Hepatocyte (in vitro differentiated cells): ENCODE data around the gene GPHN. TPM values are rescaled to one million over a fixed set of nuclear protein-coding genes. Genes with fewer than 3 reads are reported as not detected.

Experiments used
- DNase-seq: peaks from one replicate; pipeline ENCODE4 v3.0.0-alpha.2; 2016; ENCODE audit warnings: low spot score
- H2AFZ ChIP-seq: fragments of 200-600 bp; sonication (generic); 2 replicates; pipeline ENCODE4 v1.6.0; 2016; ENCODE audit warnings: antibody characterized with exemption, mild to moderate bottlenecking
- H3K27ac ChIP-seq: fragments of 200-600 bp; sonication (generic); 2 replicates; pipeline ENCODE4 v1.5.1; 2016; ENCODE audit warnings: mild to moderate bottlenecking
- H3K27me3 ChIP-seq: fragments of 200-600 bp; sonication (generic); 2 replicates; pipeline ENCODE4 v1.6.1; 2016
- H3K36me3 ChIP-seq: fragments of 200-600 bp; sonication (generic); replicated peaks from 2 replicates; pipeline ENCODE4 v1.5.1; 2016; ENCODE audit warnings: low read depth; ENCODE audit not compliant: insufficient read depth
- H3K4me1 ChIP-seq: fragments of 200-600 bp; sonication (generic); 2 replicates; pipeline ENCODE4 v1.5.1; 2016; ENCODE audit warnings: mild to moderate bottlenecking, moderate library complexity; ENCODE audit not compliant: insufficient read depth
- H3K4me2 ChIP-seq: fragments of 200-600 bp; sonication (generic); 2 replicates; pipeline ENCODE4 v1.6.0; 2016
- H3K4me3 ChIP-seq: fragments of 200-600 bp; sonication (generic); 2 replicates; pipeline ENCODE4 v1.5.1; 2016; ENCODE audit warnings: mild to moderate bottlenecking
- H3K79me2 ChIP-seq: fragments of 200-600 bp; sonication (generic); 2 replicates; pipeline ENCODE4 v1.6.0; 2017; ENCODE audit warnings: mild to moderate bottlenecking
- H3K9me2 ChIP-seq: fragments of 200-600 bp; sonication (generic); replicated peaks from 2 replicates; pipeline ENCODE4 v1.6.0; 2017; ENCODE audit warnings: mild to moderate bottlenecking; ENCODE audit not compliant: insufficient read depth
- H3K9me3 ChIP-seq: fragments of 200-600 bp; sonication (generic); 2 replicates; pipeline ENCODE4 v1.5.1; 2016; ENCODE audit warnings: low read depth, mild to moderate bottlenecking
- H4K20me1 ChIP-seq: fragments of 200-600 bp; sonication (generic); 2 replicates; pipeline ENCODE4 v1.6.0; 2016; ENCODE audit warnings: mild to moderate bottlenecking; ENCODE audit not compliant: insufficient read depth, poor library complexity, severe bottlenecking
- CTCF ChIP-seq: fragments of 200-600 bp; sonication (generic); IDR thresholded peaks from 2 replicates; pipeline ENCODE4 v1.5.1; 2016; ENCODE audit warnings: antibody characterized with exemption, mild to moderate bottlenecking; ENCODE audit not compliant: poor library complexity
- EZH2 ChIP-seq: fragments of 200-600 bp; sonication (generic); IDR thresholded peaks from 2 replicates; pipeline ENCODE4 v1.6.1; 2016; ENCODE audit warnings: antibody characterized with exemption, mild to moderate bottlenecking, borderline replicate concordance
- EZH2phosphoT487 ChIP-seq: fragments of 200-600 bp; sonication (generic); IDR thresholded peaks from one replicate; pipeline ENCODE4 v1.6.1; 2018; ENCODE audit warnings: antibody characterized with exemption, mild to moderate bottlenecking, low read depth, moderate library complexity; ENCODE audit not compliant: unreplicated experiment, severe bottlenecking
- WGBS: methylation state at CpG from one replicate; pipeline ENCODE4 v1.1.6; 2016; ENCODE audit warnings: low lambda C conversion rate; ENCODE audit errors: missing lambda C conversion rate; 5-methylcytosine and 5-hydroxymethylcytosine counted together
- polyA plus RNA-seq: library from polyadenylated mRNA; unstranded; fragments of >200 nt; fragmentation: Nextera tagmentation; extraction: Ambion mirVana; gene quantifications from 2 replicates; pipeline ENCODE4 v1.2.1, GENCODE V29; 2016
- total RNA-seq: library from RNA; depleted of rRNA; stranded (reverse); fragments of >200 nt; gene quantifications from 2 replicates; pipeline ENCODE4 v1.2.3, GENCODE V29; 2014

The GPHN gene
- total and polyA plus RNA-seq, 2 experiments from 2014 or later, result 9.3 to 10.7 TPM

- no peaks in the 10 kb centered on the region for H3K36me3 ChIP-seq
- H4K20me1 ChIP-seq, result no peaks in the 10 kb centered on the region
- no peaks in the 10 kb centered on the region for H3K9me3 ChIP-seq
- no peak for DNase-seq
- no peaks in the 10 kb centered on the region for H3K9me2 ChIP-seq
- H3K27ac ChIP-seq, result no peak overlapping the region
- H3K27me3 ChIP-seq, result no peaks in the 10 kb centered on the region
- H2AFZ ChIP-seq, result no peak overlapping the region
- H3K4me3 ChIP-seq, result no peak overlapping the region
- WGBS, result 97% methylated on average over 4 of the region's 4 CpGs
- TF ChIP-seq EZH2 (no peak), CTCF (no peak), EZH2phosphoT487 (no peak)
- no peak overlapping the region for H3K4me2 ChIP-seq
- H3K79me2 ChIP-seq, result no peaks in the 10 kb centered on the region
- H3K4me1 ChIP-seq, result no peaks in the 10 kb centered on the region
These were observed 680.4 kb downstream of the GPHN start for GRCh38 chr14:67188326-67188725.

- H3K27ac ChIP-seq, result no peak overlapping the region
- no peak overlapping the region for H3K4me3 ChIP-seq
- no peaks in the 10 kb centered on the region for H3K9me2 ChIP-seq
- no peaks in the 10 kb centered on the region for H3K36me3 ChIP-seq
- no peaks in the 10 kb centered on the region for H3K27me3 ChIP-seq
- no peaks in the 10 kb centered on the region for H3K9me3 ChIP-seq
- TF ChIP-seq EZH2 (no peak), CTCF (no peak), EZH2phosphoT487 (no peak)
- H2AFZ ChIP-seq, result no peak overlapping the region
- no peaks in the 10 kb centered on the region for H4K20me1 ChIP-seq
- H3K4me1 ChIP-seq, result no peaks in the 10 kb centered on the region
- H3K79me2 ChIP-seq, result no peaks in the 10 kb centered on the region
- WGBS, result 85% methylated on average over 8 of the region's 8 CpGs
- no peak for DNase-seq
- no peak overlapping the region for H3K4me2 ChIP-seq
These were observed 683.9 kb downstream of the GPHN start for GRCh38 chr14:67191768-67192290.

- 77% methylated on average over 2 of the region's 2 CpGs for WGBS
- Histone ChIP-seq H3K4me2 (no peak overlapping the region), H3K36me3 (no peaks in the 10 kb centered on the region), H3K27ac (no peak overlapping the region), H2AFZ (no peak overlapping the region), H4K20me1 (no peaks in the 10 kb centered on the region), H3K4me3 (no peak overlapping the region), H3K9me2 (no peaks in the 10 kb centered on the region), H3K4me1 (no peaks in the 10 kb centered on the region), H3K79me2 (no peaks in the 10 kb centered on the region), H3K27me3 (no peaks in the 10 kb centered on the region), H3K9me3 (no peaks in the 10 kb centered on the region)
- TF ChIP-seq CTCF (no peak), EZH2 (no peak), EZH2phosphoT487 (no peak)
- DNase-seq, result no peak
These were observed 684.4 kb downstream of the GPHN start for GRCh38 chr14:67192366-67192765.

- Histone ChIP-seq H3K4me3 (no peak overlapping the region), H3K36me3 (no peaks in the 10 kb centered on the region), H3K4me2 (no peak overlapping the region), H3K4me1 (no peaks in the 10 kb centered on the region), H3K27ac (no peak overlapping the region), H3K79me2 (no peaks in the 10 kb centered on the region), H2AFZ (no peak overlapping the region), H3K9me3 (no peaks in the 10 kb centered on the region), H3K9me2 (no peaks in the 10 kb centered on the region), H4K20me1 (no peaks in the 10 kb centered on the region), H3K27me3 (no peaks in the 10 kb centered on the region)
- no peak for DNase-seq
- TF ChIP-seq CTCF, result no peak
- no peak for TF ChIP-seq EZH2phosphoT487
- TF ChIP-seq EZH2, result no peak
- 90% methylated on average over 2 of the region's 2 CpGs for WGBS
These were observed 687.3 kb downstream of the GPHN start for GRCh38 chr14:67195279-67195678.
